Measurements from ENCODE around the gene PRKD1.
"Not testable (repeated sequence)": the region's sequence is repeated elsewhere in the genome, so short reads cannot be mapped to it uniquely, and the experiment has no call there.

PRKD1 gene

GRCh38 chr14:29843981-29844380 lies 83.7 kb downstream of the PRKD1 start:
- H3K9me3 ChIP-seq = peaks cover 26% of the 10 kb centered on the region
- no peak overlapping the region for H3K9ac ChIP-seq
- H3K4me1 ChIP-seq = no peaks in the 10 kb centered on the region
- no peak overlapping the region for H3K4me3 ChIP-seq
- TF ChIP-seq Cebpa-rat (IDR thresholded peaks at IDR 0.05) = no peak
- no peaks in the 10 kb centered on the region for H3K36me3 ChIP-seq
- H3K27me3 ChIP-seq = no peaks in the 10 kb centered on the region
- no peaks in the 10 kb centered on the region for H4K20me1 ChIP-seq
- no peak overlapping the region for H3K27ac ChIP-seq
- H3K4me2 ChIP-seq = no peak overlapping the region

GRCh38 chr14:29842228-29842627 lies 85.4 kb downstream of the PRKD1 start:
- Histone ChIP-seq H3K27me3 (no peaks in the 10 kb centered on the region), H3K4me1 (no peaks in the 10 kb centered on the region), H3K4me3 (no peak overlapping the region), H3K9ac (no peak overlapping the region), H3K36me3 (no peaks in the 10 kb centered on the region), H4K20me1 (no peaks in the 10 kb centered on the region), H3K27ac (no peak overlapping the region), H3K9me3 (peaks cover 27% of the 10 kb centered on the region), H3K4me2 (no peak overlapping the region)
- no peak for TF ChIP-seq Cebpa-rat (IDR thresholded peaks at IDR 0.05)

GRCh38 chr14:29840369-29840892 lies 87.2 kb downstream of the PRKD1 start:
- not testable (repeated sequence) for H3K4me2 ChIP-seq, H3K36me3 ChIP-seq, H4K20me1 ChIP-seq, H3K27ac ChIP-seq, H3K4me1 ChIP-seq, H3K27me3 ChIP-seq, H3K4me3 ChIP-seq, H3K9ac ChIP-seq
- peaks cover 27% of the 10 kb centered on the region for H3K9me3 ChIP-seq

GRCh38 chr14:29839691-29840090 lies 88.0 kb downstream of the PRKD1 start:
- H4K20me1 ChIP-seq, H3K27me3 ChIP-seq, H3K27ac ChIP-seq, H3K4me2 ChIP-seq, H3K36me3 ChIP-seq, H3K4me3 ChIP-seq, H3K9ac ChIP-seq, H3K4me1 ChIP-seq: not testable (repeated sequence)
- peaks cover 27% of the 10 kb centered on the region for H3K9me3 ChIP-seq

DNA sequence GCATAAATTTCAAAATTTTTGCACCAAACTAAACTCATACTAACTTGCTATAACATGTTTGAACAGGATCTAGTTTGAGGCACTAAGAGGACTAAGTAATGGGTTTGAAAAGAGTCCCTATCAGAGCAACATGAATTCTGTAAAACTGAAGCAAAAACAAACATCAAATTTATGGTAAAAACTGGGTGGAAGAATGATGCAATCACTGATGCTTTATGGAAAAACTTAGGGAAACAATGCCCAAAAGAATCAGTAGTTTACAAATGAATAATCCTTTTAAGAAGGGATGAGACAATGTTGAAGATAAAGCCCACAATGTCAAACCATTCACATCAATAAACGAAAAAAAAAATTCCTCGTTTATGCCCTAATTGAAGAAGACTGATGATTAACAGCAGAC lies 88.9 kb downstream of the PRKD1 start:
- Histone ChIP-seq H4K20me1 (no peaks in the 10 kb centered on the region), H3K27me3 (no peaks in the 10 kb centered on the region), H3K9ac (no peak overlapping the region), H3K36me3 (no peaks in the 10 kb centered on the region), H3K4me2 (no peak overlapping the region), H3K4me3 (no peak overlapping the region), H3K9me3 (peaks cover 27% of the 10 kb centered on the region), H3K27ac (no peak overlapping the region), H3K4me1 (no peaks in the 10 kb centered on the region)
- no peak for TF ChIP-seq Cebpa-rat (IDR thresholded peaks at IDR 0.05)

DNA sequence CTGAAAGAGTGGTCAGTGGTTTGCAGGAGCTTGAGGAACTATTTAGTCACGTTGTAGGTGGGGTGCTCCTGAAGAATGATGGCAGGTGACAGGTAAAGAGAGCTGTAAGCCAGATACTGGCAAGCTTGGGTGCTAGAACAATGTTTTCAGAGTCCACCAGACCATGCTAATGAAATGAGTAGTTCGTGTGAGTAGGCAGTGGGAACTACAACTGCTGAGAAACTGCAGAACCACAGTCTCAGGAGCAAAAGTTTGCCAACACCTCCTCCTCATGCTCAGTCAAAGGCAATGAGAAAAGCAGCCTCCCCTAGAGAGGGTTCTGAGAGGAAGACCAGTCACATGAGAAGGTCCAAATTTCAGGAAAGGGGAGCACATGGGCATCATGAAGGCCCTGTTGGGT lies 91.3 kb downstream of the PRKD1 start:
- Histone ChIP-seq H3K27me3 (no peaks in the 10 kb centered on the region), H3K4me2 (no peak overlapping the region), H3K4me1 (no peaks in the 10 kb centered on the region), H3K27ac (no peak overlapping the region), H3K4me3 (no peak overlapping the region), H3K9ac (no peak overlapping the region), H3K36me3 (no peaks in the 10 kb centered on the region), H4K20me1 (no peaks in the 10 kb centered on the region), H3K9me3 (peaks cover 25% of the 10 kb centered on the region)
- no peak for TF ChIP-seq Cebpa-rat (IDR thresholded peaks at IDR 0.05)

DNA sequence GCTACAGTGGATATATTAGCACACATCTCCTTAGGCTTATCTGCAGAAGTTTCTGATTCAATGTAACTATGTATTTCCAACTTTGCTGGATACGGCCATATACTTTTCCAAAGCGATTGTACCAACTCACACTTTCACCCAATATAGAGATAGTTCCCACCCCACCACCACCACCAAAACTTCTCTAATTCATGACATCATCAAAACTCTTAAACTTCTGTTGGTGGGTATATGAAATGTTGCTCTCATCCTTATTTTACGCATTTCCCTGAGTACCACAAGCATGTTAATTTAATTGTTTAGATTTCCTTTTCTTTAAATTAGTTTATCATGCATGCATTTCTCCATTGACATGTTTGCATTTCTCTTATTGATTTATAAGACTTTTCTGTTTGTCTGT lies 95.6 kb downstream of the PRKD1 start:
- H3K4me2 ChIP-seq = no peak overlapping the region
- H4K20me1 ChIP-seq = no peaks in the 10 kb centered on the region
- H3K36me3 ChIP-seq = no peaks in the 10 kb centered on the region

GRCh38 chr14:29829851-29830250 lies 97.8 kb downstream of the PRKD1 start:
- H3K27ac ChIP-seq = no peak overlapping the region
- H3K4me1 ChIP-seq = no peaks in the 10 kb centered on the region
- no peaks in the 10 kb centered on the region for H4K20me1 ChIP-seq
- no peak overlapping the region for H3K9ac ChIP-seq
- H3K4me3 ChIP-seq = no peak overlapping the region
- TF ChIP-seq Cebpa-rat (IDR thresholded peaks at IDR 0.05) = no peak
- no peak overlapping the region for H3K4me2 ChIP-seq
- H3K36me3 ChIP-seq = no peaks in the 10 kb centered on the region
- no peaks in the 10 kb centered on the region for H3K27me3 ChIP-seq
- H3K9me3 ChIP-seq = no peaks in the 10 kb centered on the region

More for the DNA sequence above, 95.6 kb downstream of the PRKD1 start:
- TF ChIP-seq Cebpa-rat (IDR thresholded peaks at IDR 0.05) = no peak
- H3K9me3 ChIP-seq = no peaks in the 10 kb centered on the region
- no peaks in the 10 kb centered on the region for H3K4me1 ChIP-seq
- no peak overlapping the region for H3K4me3 ChIP-seq
- no peaks in the 10 kb centered on the region for H3K27me3 ChIP-seq
- no peak overlapping the region for H3K9ac ChIP-seq
- no peak overlapping the region for H3K27ac ChIP-seq

DNA sequence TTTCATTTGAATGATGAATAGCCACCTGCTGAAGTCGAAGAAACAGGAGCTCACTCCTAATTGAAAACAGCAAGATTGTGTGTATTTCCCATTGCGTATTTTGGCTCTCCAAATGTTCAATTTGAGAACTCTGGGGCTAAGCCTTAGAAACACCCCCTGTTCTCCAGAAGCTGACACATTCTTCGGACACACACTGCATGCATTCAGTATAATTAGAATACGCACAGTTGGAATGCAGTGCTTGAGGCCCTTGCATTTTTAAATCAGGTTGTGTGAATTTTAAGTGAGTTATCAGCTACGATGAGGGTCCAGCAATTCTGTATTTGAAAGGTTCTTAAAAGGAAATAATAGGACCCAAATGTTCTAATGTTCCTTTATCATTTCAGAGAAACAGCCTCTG lies 103.8 kb downstream of the PRKD1 start:
- H3K27ac ChIP-seq = no peak overlapping the region
- H3K4me3 ChIP-seq = no peak overlapping the region
- no peaks in the 10 kb centered on the region for H4K20me1 ChIP-seq
- TF ChIP-seq Cebpa-rat (IDR thresholded peaks at IDR 0.05) = no peak
- H3K36me3 ChIP-seq = no peaks in the 10 kb centered on the region
- H3K27me3 ChIP-seq = no peaks in the 10 kb centered on the region
- H3K9me3 ChIP-seq = no peaks in the 10 kb centered on the region
- H3K4me2 ChIP-seq = no peak overlapping the region
- no peak overlapping the region for H3K9ac ChIP-seq
- no peaks in the 10 kb centered on the region for H3K4me1 ChIP-seq

GRCh38 chr14:29822430-29822709 lies 105.3 kb downstream of the PRKD1 start:
- Histone ChIP-seq H3K4me3 (no peak overlapping the region), H3K9ac (no peak overlapping the region)
- TF ChIP-seq Cebpa-rat (IDR thresholded peaks at IDR 0.05) = no peak

GRCh38 chr14:29821661-29822429 lies 105.8 kb downstream of the PRKD1 start:
- H3K9me3 ChIP-seq = no peaks in the 10 kb centered on the region
- no peaks in the 10 kb centered on the region for H3K4me1 ChIP-seq
- no peak overlapping the region for H3K27ac ChIP-seq
- no peaks in the 10 kb centered on the region for H3K27me3 ChIP-seq
- H4K20me1 ChIP-seq = no peaks in the 10 kb centered on the region
- TF ChIP-seq Cebpa-rat (IDR thresholded peaks at IDR 0.05) = no peak
- H3K36me3 ChIP-seq = no peaks in the 10 kb centered on the region
- H3K4me3 ChIP-seq = no peak overlapping the region
- no peak overlapping the region for H3K9ac ChIP-seq
- H3K4me2 ChIP-seq = no peak overlapping the region

More at GRCh38 chr14:29822430-29822709, 105.3 kb downstream of the PRKD1 start:
- Histone ChIP-seq H3K27ac (no peak overlapping the region), H3K4me1 (no peaks in the 10 kb centered on the region), H4K20me1 (no peaks in the 10 kb centered on the region), H3K36me3 (no peaks in the 10 kb centered on the region), H3K9me3 (no peaks in the 10 kb centered on the region), H3K4me2 (no peak overlapping the region), H3K27me3 (no peaks in the 10 kb centered on the region)

All from BLaER1 (cell line).